Measurements from ENCODE around the gene FSIP2.
"Not testable (repeated sequence)": the region's sequence is repeated elsewhere in the genome, so short reads cannot be mapped to it uniquely, and the experiment has no call there.

Gene FSIP2

GRCh38 chr2:185811580-185811979 lies 73.0 kb downstream of the FSIP2 start:
- DNase-seq: no peak

DNA sequence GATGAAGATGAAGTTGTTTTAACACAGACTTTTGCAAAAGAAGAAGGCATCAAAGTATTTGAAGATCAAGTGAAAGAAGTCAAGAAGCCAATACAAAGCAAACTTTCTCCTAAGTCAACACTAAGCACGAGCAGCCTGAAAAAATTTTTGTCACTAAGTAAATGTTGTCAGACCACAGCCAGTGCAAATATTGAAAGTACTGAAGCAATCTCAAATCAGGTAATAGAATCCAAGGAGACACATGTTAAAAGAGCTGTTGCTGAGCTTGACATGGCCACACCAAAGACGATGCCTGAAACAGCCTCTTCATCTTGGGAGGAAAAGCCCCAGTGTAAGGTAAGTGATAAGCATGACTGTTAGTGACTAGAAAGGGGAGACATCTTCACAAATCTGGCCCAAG lies 75.1 kb downstream of the FSIP2 start:
- DNase-seq: no peak

DNA sequence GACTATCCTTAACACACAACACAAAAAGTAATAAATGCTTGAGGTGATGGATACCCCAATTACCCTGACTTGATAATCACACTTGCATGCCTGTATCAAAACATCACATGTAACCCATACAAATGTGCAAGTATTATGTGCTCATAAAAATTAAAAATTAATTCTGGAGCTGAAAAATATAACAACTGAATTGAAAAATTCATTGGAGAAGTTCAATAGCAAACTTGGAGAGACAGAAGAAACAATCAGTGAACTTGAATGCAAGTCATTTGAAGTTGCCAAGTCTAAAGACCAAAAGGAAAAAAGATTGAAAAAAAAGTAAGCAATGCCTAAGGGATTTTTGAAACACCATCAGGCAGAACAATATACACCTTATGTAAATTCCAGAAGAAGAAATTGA lies 79.4 kb downstream of the FSIP2 start:
- DNase-seq: no peak

DNA sequence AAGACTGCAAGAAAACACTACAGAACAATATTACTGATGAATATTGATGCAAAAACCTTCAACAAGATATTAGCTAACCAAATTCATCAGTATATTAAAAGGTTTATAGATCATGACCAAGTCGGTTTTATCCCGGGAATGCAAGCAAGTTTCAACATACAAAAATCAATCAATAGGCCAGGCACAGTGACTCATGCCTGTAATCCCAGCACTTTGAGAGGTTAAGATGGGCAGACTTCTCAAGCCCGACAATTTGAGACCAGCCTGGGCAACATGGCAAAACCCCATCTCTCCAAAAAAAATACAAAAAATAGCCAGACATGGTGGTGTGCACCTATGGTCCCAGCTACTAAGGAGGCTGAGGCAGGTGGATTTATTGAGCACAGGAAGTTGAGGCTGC lies 82.9 kb downstream of the FSIP2 start:
- DNase-seq: no peak

- DNase-seq: no peak
Observed at GRCh38 chr2:185823773-185824172, 85.2 kb downstream of the FSIP2 start.

DNA sequence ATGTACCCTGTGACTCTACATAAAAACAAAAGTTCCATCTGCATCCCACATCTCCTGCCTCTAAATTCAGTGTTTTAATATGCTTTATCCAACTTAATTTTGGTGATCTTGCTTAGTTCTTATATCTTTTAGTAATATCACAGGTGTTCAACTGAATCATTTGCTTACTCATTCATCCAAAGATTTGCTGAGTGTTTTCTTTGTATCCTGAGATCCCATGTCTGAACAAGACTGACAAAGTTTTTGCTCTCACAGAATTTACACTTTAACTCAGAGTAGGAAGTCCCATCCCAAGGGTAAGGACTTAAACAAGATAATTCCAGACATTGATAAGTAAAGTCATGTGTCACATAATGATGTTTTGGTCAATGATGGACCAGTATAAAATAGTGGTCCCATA lies 87.0 kb downstream of the FSIP2 start:
- DNase-seq: no peak

- DNase-seq: no peak
Observed at GRCh38 chr2:185828326-185828725, 89.7 kb downstream of the FSIP2 start.

DNA sequence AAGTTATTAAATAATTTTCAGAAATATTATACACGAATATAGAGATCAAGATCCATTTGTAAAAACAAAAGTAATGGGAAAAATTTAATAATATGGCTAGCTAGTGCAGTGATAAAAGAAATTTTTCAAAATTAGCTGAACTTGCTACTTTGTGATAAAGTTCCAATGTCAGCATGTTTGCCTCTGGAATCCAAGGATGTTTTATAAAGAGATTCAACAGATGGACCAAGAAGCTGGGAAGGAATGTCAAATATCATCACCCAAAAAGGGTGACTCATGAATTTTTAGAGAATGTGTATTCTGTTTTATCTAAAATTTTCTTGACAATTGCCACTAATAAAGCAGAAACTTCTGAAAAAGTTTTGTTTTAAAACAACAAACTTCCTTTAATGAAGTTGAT lies 95.3 kb downstream of the FSIP2 start:
- DNase-seq: no peak

DNA sequence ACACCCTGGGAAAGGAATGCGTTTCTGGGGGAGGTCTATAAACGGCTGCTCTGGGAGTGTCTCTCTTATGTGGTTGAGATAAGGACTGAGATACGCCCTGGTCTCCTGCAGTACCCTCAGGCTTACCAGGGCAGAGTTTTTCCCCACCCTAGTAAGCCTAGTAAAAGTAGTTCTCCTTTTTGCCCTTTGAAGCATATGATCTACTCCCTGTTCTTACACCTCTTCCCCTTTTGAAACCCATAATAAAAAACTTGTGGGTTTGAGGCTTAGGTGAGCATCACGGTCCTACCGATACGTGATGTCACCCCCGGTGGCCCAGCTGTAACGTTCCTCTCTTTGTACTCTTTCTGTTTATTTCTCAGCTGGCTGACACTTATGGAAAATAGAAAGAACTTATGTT lies 97.4 kb downstream of the FSIP2 start:
- no peak for DNase-seq

DNA sequence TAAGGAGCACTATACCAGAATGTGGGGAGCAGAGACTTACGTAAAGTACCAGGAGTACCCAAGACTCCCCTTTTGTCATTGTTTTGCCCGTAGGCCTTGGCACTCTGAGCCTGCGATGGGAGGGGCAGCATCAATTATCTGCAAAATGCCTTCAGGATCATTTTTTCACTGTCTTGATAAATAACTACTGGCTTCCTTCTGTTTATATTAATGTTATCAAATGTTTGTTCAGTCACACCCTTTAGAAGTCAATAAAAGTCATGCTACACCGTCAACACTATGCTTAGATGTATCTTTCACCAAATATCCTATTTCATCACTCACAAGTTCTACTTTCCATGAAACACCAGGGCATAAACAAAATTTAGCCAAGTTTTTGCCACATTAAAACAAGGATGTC lies 116.3 kb downstream of the FSIP2 start:
- DNase-seq: no peak

DNA sequence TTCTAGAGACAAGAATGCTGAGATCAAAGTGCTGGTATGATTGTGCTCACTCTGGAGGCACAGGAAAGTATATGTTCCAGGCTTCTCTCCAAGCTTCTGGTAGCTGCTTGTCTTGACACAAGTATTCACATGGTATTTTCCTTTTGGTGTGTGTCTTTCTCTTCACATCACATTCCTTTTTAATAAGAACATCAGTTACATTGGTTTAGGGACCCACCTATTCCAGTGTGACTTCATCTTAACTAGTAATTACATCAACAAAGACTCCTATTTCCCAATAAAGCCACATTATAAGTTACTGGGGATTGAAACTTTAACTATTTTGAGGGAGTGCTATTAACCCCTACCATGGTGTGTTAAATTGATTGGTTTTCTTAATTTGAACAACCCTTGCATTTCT lies 119.1 kb downstream of the FSIP2 start:
- DNase-seq: no peak

DNA sequence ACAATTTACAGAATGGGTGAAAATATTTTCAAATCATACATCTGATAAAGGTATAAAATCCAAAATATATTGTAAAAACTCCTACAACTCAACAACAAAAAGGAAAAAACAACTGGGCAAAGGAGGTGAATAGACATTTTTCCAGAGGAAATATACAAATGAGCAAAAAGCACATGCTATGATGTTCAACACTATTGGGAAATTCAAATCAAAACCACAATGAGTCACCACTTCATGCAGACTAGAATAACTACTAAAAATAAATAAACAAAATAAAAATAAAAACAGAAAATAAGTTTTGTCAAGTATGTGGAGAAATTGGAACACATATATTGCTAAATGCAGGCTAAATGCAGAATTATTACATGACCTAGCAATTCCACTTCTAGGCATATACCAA lies 120.9 kb downstream of the FSIP2 start:
- DNase-seq: no peak

- no peak for DNase-seq
Observed at GRCh38 chr2:185860321-185860720, 121.7 kb downstream of the FSIP2 start.

DNA sequence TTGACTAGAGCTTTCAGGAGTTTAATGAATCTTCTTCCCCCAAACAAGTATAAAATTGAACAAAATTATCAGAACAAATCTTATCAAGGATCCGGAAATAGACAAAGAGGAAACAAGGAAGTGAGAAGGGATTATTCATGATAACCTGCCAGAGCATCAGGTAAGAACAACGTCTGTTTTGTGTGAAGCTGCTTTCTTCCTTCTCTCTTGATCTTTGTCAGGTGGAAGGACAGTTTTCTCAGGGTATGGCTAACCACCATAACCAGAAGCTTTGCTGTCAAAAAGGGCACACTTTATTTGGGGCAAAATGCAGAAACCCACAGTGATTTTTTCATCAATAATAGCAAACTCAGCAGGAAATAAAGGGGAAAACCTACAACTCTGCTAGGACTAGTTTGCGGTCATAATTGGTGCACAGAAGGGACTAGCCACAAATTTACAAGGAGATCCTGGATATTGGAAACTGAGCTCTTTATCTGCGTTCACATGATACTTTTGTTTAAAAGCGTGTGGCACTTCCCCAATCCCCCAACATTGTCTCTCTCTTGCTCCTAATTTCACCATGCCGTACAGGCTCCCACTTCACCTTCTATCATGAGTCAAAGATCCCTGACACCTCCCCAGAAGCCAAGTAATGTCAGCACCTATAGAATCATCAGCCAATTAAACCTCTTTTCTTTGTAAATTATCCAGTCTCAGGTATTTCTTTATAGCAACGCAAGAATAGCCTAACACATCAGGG lies 124.2 kb downstream of the FSIP2 start:
- DNase-seq: no peak

- not testable (repeated sequence) for DNase-seq
Observed at GRCh38 chr2:185864468-185865260, 126.1 kb downstream of the FSIP2 start.

DNA sequence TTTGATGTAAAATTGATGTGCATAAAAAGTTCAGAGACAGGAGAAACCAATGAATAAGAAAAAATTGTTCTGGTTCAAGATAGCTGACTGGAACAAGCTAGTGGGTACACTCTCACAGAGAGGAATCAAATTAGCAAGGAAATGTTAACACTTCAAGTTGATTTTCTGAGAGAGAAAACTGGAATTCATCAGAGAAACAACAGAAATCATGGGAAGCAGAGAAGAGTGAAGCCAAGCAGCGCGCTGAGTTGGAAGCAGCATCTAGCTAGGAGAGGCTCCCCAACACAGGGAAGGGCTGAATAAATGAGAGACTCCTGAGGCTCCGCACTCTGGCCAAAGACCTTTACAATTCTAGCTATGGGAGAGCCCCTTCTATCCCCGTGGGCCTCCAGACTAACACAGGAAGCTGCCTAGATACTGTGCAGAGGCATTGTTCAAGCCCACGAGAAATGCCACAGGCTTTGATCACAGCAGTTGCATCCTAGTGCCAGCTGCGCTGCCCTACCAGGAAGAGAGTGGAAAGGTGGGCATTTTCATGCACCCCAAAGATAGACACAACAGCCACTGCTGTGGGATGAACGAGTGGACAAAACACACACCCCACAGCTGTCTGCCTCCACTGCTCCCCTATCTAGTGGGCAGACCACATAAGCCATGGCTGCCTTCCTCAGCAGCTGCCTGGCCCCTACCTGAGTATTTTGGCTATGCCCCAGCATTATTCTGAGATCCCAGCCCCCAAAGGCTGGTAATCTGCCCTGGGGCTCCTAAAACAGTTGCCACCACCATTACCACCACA lies 136.7 kb downstream of the FSIP2 start:
- no peak for DNase-seq

GRCh38 chr2:185876234-185876633 lies 137.6 kb downstream of the FSIP2 start:
- no peak for DNase-seq

DNA sequence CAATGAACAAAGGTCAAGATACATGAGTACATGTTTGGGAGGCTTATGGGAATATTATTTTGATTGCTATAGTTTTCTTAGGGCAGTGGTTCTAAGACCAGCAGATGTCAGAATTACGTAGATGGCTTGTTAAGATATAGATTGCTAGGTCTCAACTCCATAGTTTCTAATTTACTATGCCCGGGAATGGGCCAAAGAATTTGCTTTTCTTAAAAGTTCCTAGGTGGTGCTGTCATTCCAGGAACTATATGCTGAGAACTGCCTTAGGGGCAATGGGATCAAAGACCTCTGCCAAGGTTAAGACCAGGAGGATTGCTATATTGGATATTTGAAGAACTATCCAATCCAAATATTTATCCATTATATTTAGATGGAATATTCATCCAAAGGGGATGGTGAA lies 141.8 kb downstream of the FSIP2 start:
- DNase-seq: no peak

Measured in NCI-H2107 (cell line).